Gastrocnemius medialis (tissue), 4 donors: ENCODE data around the gene APBA1.

Experiments used
- POLR2A ChIP-seq, 2 donors: fragments of 450-650 bp; IDR thresholded peaks; one replicate each; pipeline ENCODE4 v1.6.1; 2017; ENCODE audit warnings: antibody characterized with exemption in 2 of 2, mild to moderate bottlenecking in 2 of 2, moderate library complexity in 2 of 2
- TF ChIP-seq, protein P1 (sequence below), 5 experiments: fragments of 450-650 bp in 3 of 5; fragments of 200-600 bp in 2 of 5; sonication (generic) in 2 of 5; IDR thresholded peaks in 4 of 5; conservative IDR thresholded peaks in 1 of 5; 1 replicate in 4 of 5; 2 replicates in 1 of 5; pipeline ENCODE4 v1.5.1; 2016 to 2019; ENCODE audit warnings: antibody characterized with exemption in 5 of 5, mild to moderate bottlenecking in 3 of 5, moderate library complexity in 3 of 5

GRCh38 chr9:69660304-69660703, 11.9 kb downstream of the APBA1 start:
- TF ChIP-seq, protein P1, sequence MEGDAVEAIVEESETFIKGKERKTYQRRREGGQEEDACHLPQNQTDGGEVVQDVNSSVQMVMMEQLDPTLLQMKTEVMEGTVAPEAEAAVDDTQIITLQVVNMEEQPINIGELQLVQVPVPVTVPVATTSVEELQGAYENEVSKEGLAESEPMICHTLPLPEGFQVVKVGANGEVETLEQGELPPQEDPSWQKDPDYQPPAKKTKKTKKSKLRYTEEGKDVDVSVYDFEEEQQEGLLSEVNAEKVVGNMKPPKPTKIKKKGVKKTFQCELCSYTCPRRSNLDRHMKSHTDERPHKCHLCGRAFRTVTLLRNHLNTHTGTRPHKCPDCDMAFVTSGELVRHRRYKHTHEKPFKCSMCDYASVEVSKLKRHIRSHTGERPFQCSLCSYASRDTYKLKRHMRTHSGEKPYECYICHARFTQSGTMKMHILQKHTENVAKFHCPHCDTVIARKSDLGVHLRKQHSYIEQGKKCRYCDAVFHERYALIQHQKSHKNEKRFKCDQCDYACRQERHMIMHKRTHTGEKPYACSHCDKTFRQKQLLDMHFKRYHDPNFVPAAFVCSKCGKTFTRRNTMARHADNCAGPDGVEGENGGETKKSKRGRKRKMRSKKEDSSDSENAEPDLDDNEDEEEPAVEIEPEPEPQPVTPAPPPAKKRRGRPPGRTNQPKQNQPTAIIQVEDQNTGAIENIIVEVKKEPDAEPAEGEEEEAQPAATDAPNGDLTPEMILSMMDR (IDR thresholded peaks at IDR 0.05 in 4 of 5, conservative IDR thresholded peaks at IDR 0.05 in 1 of 5), result no peak
- no peak for TF ChIP-seq POLR2A (IDR thresholded peaks at IDR 0.05)
